Measurements from ENCODE around the gene RASSF3. TPM values are rescaled to one million over a fixed set of nuclear protein-coding genes. Genes with fewer than 3 reads are reported as not detected.

RASSF3 gene
- total RNA-seq, 2 donors from 2014 or later: 40.6 to 55.7 TPM

DNA sequence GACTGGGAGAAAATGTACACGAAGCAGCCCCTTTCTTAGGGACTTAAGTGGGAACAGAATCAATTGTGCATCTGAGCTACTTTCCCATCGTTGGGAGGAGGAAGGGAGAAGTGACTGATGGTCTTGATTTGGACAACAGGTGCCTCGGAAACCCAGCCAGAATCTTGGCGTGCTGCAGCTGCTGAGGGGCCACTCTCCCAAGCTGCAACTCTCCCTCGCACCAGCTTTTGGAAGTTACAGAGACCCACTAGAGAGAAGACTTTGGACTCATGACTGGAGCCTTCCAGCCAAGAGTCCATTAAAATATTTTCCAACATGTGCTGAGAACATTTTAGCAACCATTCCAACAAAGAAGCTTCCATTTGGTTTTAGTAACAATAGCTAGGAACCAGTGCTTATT, 96.6 kb downstream of the RASSF3 start:
- Histone ChIP-seq H3K9me3 (no peaks in the 10 kb centered on the region), H3K4me1 (replicated peaks) (no peaks in the 10 kb centered on the region), H3K4me3 (no peak overlapping the region), H3K27ac (no peak overlapping the region), H3K36me3 (no peaks in the 10 kb centered on the region), H3K27me3 (replicated peaks; ENCODE audit: insufficient read depth) (no peaks in the 10 kb centered on the region)
- no peak for TF ChIP-seq POLR2AphosphoS5 (IDR thresholded peaks at IDR 0.05)
- TF ChIP-seq POLR2A (IDR thresholded peaks at IDR 0.05): no peak
- no peak for TF ChIP-seq CTCF (IDR thresholded peaks at IDR 0.05)
- 68% methylated on average over 5 of the region's 5 CpGs for WGBS
- intact Hi-C loops (cut with DNase I): no loop called here
- no peak for DNase-seq (ENCODE audit: low spot score)

GRCh38 chr12:64707362-64707761, 97.1 kb downstream of the RASSF3 start:
- intact Hi-C loops (cut with DNase I): no loop called here
- H3K36me3 ChIP-seq: no peaks in the 10 kb centered on the region
- H3K4me1 ChIP-seq (replicated peaks): no peaks in the 10 kb centered on the region
- H3K27me3 ChIP-seq (replicated peaks; ENCODE audit: insufficient read depth): no peaks in the 10 kb centered on the region
- DNase-seq (ENCODE audit: low spot score): no peak
- WGBS: 59% methylated on average over 4 of the region's 4 CpGs
- H3K4me3 ChIP-seq: no peak overlapping the region
- TF ChIP-seq CTCF (IDR thresholded peaks at IDR 0.05) (no peak), POLR2AphosphoS5 (IDR thresholded peaks at IDR 0.05) (no peak), POLR2A (IDR thresholded peaks at IDR 0.05) (no peak)
- H3K9me3 ChIP-seq: no peaks in the 10 kb centered on the region
- H3K27ac ChIP-seq: no peak overlapping the region

DNA sequence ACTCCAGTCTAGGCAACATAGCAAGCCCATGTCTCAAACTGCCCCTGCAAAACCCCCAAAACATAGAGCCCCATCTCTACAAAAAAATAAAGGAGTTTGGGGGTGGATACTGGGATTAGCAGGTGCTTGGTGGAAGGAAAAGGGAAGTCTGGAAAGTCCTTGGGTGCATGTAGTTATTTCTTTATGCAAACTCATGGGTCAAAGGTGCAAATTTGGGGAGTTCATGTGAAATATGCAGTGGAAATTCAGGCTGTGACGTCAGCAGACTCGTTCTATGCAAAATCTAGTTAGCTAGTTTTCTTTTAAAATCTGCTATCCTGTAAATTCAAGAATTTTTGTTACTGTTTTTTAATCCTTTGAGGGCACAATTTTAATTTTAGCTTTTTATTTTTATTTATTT, 97.6 kb downstream of the RASSF3 start:
- H3K4me3 ChIP-seq: no peak overlapping the region
- H3K27ac ChIP-seq: no peak overlapping the region
- 93% methylated on average over 2 of the region's 2 CpGs for WGBS
- intact Hi-C loops (cut with DNase I): no loop called here
- H3K27me3 ChIP-seq (replicated peaks; ENCODE audit: insufficient read depth): no peaks in the 10 kb centered on the region
- no peak for TF ChIP-seq POLR2AphosphoS5 (IDR thresholded peaks at IDR 0.05)
- no peak for TF ChIP-seq CTCF (IDR thresholded peaks at IDR 0.05)
- TF ChIP-seq POLR2A (IDR thresholded peaks at IDR 0.05): no peak
- H3K9me3 ChIP-seq: no peaks in the 10 kb centered on the region
- H3K36me3 ChIP-seq: no peaks in the 10 kb centered on the region
- H3K4me1 ChIP-seq (replicated peaks): no peaks in the 10 kb centered on the region
- no peak for DNase-seq (ENCODE audit: low spot score)

DNA sequence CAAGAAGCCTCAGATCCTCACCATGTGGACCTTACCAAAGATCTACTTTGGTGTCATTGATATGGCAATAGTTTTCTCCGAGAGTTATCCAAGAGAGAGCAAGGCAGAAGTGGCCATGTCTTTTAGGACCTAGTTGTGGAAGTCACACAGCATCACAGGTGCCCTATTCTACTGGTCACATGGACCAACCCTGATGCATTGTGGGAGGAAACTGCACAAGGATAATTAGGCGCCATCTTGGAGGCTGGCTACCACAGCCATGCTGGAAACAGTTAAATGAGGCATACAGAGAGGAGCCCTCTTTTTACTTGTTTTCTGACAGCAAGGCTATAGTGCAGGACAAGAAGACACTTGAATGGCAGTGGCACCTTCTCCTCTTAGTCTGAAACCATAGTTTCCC, 99.1 kb downstream of the RASSF3 start:
- H3K27me3 ChIP-seq (replicated peaks; ENCODE audit: insufficient read depth): no peaks in the 10 kb centered on the region
- intact Hi-C loops (cut with DNase I): no loop called here
- WGBS: 100% methylated on average over 2 of the region's 2 CpGs
- no peak overlapping the region for H3K4me3 ChIP-seq
- no peaks in the 10 kb centered on the region for H3K4me1 ChIP-seq (replicated peaks)
- no peaks in the 10 kb centered on the region for H3K9me3 ChIP-seq
- no peak for TF ChIP-seq POLR2A (IDR thresholded peaks at IDR 0.05)
- no peak for TF ChIP-seq CTCF (IDR thresholded peaks at IDR 0.05)
- no peak for TF ChIP-seq POLR2AphosphoS5 (IDR thresholded peaks at IDR 0.05)
- H3K27ac ChIP-seq: no peak overlapping the region
- no peak for DNase-seq (ENCODE audit: low spot score)
- H3K36me3 ChIP-seq: no peaks in the 10 kb centered on the region

DNA sequence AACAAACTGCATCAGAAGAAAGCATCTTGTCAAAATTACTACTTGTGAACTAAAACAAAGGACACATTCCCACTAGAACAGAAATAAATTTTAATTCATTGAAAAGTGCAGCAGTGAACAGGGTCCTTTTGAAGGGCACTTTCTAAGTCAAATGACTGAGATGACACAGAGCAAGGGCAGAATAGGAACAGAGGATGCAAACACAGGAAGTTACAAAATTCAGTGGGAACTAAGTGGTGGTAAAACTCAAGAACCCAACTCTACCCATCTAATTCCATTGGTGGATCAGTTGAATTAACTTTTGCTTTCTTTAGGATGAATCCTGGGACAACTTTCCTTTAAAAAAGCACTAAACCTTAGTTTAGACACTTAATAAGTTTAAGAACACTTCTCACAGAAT, 103.1 kb downstream of the RASSF3 start:
- no peaks in the 10 kb centered on the region for H3K27me3 ChIP-seq (replicated peaks; ENCODE audit: insufficient read depth)
- H3K4me3 ChIP-seq: no peak overlapping the region
- no peak for DNase-seq (ENCODE audit: low spot score)
- intact Hi-C loops (cut with DNase I): no loop called here
- no peak overlapping the region for H3K27ac ChIP-seq
- H3K4me1 ChIP-seq (replicated peaks): no peaks in the 10 kb centered on the region
- no peaks in the 10 kb centered on the region for H3K36me3 ChIP-seq
- TF ChIP-seq POLR2A (IDR thresholded peaks at IDR 0.05) (no peak), CTCF (IDR thresholded peaks at IDR 0.05) (no peak), POLR2AphosphoS5 (IDR thresholded peaks at IDR 0.05) (no peak)
- no peaks in the 10 kb centered on the region for H3K9me3 ChIP-seq
